Activated gamma-delta T cell treated with Interleukin-2 at 50 U/mL for 16 hours (primary cell): ENCODE results near the gene RNF208.

Experiments
- DNase-seq: peaks from one replicate; pipeline ENCODE4 v3.0.0-alpha.2; 2020

RNF208 gene

DNA sequence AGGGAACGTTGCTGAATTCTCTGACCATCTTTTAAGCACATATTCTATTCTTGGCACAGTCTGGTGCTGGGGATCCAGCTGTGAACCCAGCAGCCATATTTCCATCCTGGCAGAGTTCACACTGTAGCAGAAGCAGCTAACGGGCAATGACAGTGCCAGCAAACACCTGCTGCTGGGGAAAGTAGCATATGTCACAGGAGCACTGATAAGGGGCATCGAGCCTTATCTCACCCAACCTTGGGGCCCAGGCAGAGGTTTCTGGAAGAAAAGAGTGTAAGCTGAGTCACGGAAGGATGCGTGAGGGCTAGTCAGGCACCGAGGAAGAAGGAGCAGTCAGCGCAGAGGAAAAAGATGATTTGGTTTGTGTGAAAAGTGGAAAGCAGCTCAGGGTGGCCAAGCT lies 15.4 kb downstream of the RNF208 start:
- DNase-seq, result no peak

DNA sequence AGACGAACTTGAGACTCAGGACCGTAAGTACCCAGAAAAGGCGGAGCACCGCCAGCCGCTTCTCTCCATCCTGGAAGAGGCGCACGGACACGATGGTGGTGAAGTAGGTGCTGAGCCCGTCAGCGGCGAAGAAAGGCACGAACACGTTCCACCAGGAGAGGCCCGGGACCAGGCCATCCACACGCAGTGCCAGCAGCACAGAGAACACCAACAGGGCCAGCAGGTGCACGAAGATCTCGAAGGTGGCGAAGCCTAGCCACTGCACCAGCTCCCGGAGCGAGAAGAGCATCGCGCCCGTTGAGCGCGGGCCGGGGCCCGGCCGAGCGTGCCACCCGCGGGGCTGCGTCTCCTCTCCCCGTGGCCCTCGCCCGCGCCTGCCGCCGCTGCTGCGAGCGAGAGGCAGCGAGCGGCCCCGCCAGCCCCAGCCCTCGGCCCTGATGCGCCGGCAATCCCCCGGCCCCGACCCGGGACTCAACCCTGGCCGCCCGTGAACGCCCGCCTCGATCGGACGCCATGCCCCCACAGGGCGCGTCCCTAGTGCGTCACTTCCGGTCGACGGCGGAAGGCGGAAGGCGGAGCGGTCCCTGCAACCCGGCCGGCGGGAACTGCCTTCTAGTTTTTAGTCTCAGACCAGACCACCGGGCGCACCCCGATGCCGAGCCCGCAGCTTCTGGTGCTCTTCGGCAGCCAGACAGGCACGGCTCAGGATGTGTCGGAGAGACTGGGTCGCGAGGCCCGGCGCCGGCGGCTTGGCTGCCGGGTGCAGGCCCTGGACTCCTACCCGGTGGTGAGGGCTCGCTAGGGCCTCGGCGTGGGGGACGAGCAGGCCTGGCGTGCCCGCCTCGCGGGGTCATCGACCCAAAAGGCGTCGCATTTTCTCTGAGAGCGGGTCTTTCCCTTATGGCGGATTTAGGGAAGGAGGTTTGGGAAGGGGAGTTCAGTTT lies 16.6 kb downstream of the RNF208 start, which contains the start of the genes NDOR1 and TMEM203:
Gene NDOR1 (plus strand): TSS at position 575 of the 944 bp plus-strand sequence. CDS start 78 bp downstream, at position 653.
Gene TMEM203 (minus strand): TSS at position 523 of the 944 bp plus-strand sequence. CDS start 234 bp downstream, at position 289.
- DNase-seq, result peak; percentile 92

GRCh38 chr9:137204731-137205125 lies 17.3 kb downstream of the RNF208 start:
- no peak for DNase-seq

DNA sequence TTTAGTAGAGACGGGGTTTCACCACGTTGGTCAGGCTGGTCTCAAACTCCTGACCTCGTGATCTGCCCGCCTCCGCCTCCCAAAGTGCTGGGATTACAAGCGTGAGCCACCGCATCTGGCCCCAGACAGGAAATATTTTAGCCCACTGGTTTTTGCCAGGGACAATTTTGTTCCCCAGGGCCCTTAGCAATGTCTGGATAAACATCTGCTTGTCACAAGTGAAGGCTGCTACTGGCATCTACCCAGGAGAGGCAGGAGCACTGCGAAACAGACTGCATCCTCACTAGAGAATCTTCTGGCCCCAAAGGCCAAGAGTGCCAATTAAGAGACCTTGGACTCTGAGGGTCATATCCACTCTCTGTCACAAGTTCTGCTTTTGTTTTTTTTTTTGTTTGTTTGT lies 19.1 kb downstream of the RNF208 start:
- DNase-seq, result no peak

DNA sequence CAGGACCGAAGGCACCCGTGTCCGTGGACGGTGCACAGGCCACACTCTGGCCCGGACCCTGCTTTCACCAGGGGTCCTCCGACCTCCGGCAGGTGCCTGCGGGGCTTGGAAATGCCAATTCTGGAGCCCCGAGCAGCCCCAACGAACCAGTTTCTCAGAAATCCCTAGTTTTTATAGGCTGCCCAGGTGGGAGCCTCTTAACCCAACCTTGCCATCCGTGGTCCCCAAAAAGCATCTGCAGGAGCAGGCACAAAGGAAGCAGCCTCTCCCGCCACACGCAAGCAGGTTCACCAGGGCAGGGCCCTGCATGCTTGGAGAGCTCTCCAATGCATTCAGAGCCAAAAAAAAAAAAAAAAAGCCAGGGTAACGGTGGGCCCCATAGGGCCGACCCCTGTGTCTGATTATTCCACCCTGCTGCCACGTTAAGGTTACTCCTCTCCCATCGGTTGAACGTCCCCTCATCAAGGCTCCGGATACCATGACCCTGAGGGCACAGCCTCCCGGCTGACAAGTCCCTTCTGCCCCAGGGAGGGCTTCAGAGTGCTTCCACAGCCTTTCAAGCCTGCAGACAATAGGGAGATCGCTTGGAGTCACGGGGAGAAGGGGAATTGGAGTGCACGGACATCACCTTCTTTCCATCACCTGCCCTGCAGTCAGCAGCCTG lies 20.7 kb downstream of the RNF208 start:
- no peak for DNase-seq

GRCh38 chr9:137200311-137201204 lies 21.5 kb downstream of the RNF208 start, which contains the start of gene TPRN:
TPRN (minus strand) TSS chr9:137200741; CDS start chr9:137200711, 30 bp downstream.
- DNase-seq, result peak; percentile 99

DNA sequence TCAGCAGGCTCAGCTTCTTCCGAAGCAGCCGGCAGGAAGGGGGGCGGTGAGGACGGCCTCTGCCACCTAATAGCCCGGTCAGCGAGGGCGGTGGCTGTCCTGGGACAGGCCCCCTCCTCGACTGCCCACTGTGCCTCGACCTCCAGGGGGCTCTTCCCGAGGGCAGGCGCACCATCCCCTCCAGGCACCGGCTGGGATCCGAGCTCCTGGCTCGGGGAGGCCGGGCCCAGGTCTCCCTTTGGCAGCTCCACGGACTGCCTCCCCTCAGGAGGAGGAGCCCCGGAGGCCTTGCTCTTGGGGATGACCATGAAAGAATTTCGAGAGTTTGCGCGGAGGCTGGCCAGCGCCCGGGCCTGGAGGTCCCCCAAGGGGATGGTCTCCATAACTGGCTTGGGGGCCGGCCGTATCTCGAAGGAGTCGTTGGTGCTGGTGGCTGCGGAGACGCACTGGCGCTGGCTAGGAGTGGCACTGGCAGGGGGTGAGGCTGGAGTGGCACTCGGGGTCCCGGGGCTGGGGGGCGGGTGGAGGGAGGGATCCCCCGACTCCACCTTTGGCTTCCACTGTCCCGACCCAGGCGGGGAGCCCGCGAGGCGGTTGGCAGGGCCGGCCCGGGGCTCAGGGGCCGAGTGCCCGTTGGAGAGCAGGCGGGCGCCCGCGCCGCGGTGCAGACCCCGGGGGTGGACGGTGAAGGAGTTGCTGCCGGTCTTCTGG lies 22.5 kb downstream of the RNF208 start:
- DNase-seq, result no peak

DNA sequence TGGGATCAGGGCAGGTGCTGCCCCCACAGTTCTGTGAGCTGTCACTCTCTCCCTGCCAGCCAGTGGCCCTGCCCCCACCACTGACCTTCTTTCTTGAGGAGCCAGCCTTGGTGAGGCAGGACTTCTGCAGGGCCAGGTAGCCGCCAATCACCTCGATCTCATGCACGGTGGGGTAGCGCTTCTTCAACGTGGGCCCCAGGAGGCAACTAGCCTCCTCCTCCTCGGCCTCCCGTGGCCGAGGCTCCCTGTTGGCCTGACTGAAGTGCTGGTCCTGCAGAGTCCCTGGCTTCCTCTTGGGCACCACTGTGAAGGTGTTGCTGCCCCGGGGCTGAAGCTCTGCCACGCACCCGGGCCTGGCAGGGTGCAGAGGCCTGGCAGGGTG lies 23.1 kb downstream of the RNF208 start:
- DNase-seq, result no peak

- DNase-seq, result no peak
Measured at GRCh38 chr9:137198051-137198901, 23.8 kb downstream of the RNF208 start.

GRCh38 chr9:137195525-137196220 lies 26.4 kb downstream of the RNF208 start:
- no peak for DNase-seq

DNA sequence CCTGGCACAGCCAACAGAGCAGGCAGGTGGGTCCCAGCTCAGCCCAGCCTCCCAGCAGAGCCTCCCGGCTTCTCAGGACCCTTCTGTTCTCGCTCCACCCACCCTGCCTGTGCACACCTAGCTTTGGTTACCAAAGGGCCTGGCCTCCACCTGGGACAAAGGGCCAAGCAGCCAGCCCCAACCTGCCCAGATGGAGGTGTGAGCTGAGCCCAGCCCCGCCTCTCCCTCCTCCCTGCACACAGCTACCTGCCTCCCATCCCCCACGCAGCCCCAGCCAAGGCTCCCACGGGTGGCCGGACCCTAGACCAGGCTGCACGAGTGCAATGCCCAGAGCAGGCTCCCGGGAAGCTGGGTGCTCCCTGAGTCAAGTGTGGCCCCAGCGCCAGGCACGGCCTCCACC lies 27.1 kb downstream of the RNF208 start:
- DNase-seq, result no peak

DNA sequence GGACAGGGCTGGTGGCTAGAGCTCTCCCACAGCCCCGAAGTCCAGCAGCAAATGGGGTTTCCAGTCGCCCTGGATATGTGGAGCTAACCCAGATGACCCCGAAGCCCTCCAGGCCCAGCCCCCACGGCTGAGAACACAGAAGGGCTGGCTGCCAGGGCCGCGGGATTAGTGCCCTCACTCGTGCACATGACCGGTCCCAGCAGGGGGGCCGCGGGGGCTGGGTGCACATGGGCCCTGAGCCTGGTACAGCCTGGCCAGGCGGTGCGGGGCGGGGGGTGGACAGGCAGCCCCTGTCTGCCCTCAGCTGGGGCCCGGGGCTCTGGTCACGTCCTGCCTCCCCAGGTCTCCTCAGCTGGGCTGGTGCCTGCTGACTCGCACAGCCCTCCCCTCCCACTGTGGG lies 27.7 kb downstream of the RNF208 start:
- no peak for DNase-seq

DNA sequence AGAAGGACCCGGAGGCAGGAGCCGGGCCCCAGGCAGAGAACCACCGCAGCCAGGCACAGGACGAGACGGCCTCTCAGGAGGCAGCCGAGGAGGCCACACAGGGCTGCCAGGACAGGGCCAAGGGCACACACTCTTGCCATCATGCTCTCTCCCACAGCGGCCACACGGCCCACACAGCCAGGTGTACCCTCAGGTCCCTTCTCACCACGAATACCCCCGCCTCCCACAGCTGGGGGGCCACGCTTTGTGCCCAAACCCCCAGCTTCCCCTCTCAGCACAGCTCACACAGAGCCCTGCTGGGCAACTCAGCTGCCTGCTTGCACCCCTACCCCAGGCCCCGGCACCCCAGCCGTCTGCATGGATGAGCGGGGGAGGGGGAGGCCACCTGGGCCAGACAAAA lies 28.3 kb downstream of the RNF208 start:
- DNase-seq, result no peak

- no peak for DNase-seq
Measured at GRCh38 chr9:137192859-137193258, 29.2 kb downstream of the RNF208 start.

DNA sequence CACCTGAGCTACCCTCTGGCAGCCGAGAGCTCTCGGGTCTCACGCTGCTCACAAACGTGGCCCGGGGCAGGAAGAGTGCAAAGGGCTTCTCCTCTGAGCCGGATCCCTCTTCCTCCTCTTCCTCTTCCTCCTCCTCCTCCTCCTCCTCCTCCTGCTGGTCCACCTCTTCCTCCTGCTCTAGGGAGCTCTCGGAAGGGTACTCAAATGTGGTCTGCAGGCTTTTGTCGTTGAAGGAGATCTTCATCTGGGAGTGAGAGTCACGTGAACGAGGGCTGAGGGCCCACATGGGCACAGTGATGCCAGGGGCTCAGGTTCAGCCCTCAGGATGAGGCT lies 29.6 kb downstream of the RNF208 start:
- no peak for DNase-seq

DNA sequence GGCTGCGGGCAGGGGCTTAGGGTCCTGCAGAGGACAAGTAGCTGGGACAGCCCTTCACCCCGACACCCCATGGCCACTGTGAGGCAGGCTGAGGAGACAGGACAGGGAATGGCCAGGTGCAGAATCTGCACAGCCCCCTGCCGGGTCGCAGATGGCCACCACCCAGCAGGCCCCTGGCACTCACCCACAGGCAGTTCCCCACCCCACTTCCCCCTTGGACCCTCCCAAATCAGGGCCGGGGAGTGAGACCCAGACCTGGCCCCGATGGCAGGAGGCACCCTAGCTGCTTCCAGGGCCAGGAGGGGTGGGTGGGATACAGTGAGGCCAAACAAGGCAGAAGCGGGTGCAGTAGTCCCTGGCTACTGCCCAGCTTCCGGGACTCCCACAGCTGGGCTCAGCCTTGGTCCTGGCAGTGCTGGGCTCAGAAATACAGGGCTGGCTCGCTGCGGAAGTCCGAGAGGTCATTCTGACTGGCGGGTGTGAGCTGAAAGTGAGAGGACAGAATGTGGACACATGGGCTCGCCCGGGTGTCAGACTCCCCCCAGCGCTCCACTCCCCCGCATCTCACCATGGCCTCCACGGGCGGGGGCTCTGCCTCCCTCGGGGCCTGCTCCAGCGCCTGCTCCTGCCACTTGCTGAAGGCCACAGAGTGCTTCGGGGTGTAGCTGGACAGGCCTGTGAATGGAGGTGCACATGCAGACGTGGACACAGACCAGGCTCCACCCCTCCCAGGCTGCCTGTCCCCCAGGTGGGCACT lies 30.2 kb downstream of the RNF208 start:
- no peak for DNase-seq

DNA sequence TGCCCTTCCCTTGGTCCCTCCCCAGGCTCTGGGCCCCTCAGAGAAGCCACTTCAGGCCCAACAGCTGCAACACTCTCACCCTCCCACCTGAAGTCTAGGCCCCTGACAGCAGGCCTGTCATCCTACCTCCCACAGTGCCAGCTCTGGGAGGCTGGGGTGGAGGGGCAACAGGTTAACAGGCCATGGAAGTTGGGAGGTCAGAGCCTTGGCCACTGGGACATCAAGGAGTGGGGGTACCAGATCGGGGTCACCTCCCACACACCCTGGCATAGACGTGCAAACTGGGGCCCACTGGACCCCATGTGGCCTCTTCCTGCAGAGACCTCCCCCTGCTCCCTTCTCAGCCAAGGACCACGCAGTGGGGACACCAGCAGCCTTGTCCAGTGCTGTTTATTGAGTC lies 30.8 kb downstream of the RNF208 start:
- no peak for DNase-seq

DNA sequence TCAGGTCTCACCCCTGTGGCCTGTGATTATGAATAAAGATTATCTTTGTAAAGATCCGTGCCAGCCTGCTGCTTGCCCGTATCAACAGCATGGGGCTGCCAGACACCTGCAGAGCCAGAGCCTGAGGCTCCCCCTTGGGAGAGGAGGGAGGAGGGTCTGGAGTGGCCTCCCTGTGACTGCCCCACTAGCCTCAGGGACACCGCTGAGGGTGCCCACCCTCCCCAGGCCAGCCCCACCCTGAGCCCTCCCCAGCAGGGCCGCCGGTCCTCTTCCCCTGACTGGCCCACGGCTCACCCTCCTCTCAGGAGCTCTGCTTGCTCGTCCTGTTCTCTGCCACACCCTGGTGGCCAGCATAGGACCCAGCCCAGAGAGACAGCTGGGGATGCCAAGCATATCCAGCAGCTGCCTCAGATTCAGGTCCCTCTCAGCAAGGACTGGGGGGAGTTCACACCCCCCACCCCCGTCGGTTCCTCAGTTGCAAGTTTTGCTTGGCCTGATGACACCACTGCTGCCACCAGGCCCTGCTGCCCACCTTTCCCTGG lies 31.7 kb downstream of the RNF208 start:
- no peak for DNase-seq
